Astrocyte (in vitro differentiated cells and primary cell): ENCODE data around the gene UBFD1.

Source experiments
- EZH2 ChIP-seq: IDR thresholded peaks from 2 replicates; pipeline ENCODE4 v1.6.1; 2012; ENCODE audit warnings: mild to moderate bottlenecking, low read length, inconsistent platforms; ENCODE audit not compliant: insufficient read depth
- TF ChIP-seq, protein P1 (sequence below): IDR thresholded peaks from 2 replicates; pipeline ENCODE4 v1.5.1; 2011; ENCODE audit warnings: low read depth, mild to moderate bottlenecking, inconsistent platforms, low read length, moderate library complexity; ENCODE audit not compliant: insufficient read depth

DNA sequence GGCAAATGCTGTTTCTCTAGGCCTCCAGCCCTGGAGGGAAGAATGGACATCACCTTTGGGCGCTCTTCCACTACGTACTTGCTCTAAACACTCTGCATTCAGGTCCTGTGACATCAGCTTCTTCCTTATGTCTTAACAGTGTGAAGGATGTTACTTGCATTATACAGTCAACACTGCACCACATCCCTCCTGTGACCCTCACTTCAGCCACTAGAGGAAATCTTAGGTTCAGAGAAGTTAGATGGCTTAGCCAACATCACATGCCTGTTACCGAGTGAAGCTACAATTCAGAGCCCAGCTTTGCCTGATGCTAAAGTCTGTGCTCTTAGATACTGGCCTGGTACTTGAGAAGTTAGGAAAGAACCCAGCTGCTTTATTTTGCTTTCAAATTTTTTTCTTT lies 18.3 kb downstream of the UBFD1 start:
- TF ChIP-seq, protein P1, sequence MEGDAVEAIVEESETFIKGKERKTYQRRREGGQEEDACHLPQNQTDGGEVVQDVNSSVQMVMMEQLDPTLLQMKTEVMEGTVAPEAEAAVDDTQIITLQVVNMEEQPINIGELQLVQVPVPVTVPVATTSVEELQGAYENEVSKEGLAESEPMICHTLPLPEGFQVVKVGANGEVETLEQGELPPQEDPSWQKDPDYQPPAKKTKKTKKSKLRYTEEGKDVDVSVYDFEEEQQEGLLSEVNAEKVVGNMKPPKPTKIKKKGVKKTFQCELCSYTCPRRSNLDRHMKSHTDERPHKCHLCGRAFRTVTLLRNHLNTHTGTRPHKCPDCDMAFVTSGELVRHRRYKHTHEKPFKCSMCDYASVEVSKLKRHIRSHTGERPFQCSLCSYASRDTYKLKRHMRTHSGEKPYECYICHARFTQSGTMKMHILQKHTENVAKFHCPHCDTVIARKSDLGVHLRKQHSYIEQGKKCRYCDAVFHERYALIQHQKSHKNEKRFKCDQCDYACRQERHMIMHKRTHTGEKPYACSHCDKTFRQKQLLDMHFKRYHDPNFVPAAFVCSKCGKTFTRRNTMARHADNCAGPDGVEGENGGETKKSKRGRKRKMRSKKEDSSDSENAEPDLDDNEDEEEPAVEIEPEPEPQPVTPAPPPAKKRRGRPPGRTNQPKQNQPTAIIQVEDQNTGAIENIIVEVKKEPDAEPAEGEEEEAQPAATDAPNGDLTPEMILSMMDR = peak; percentile 3
- no peak for TF ChIP-seq EZH2
